Coronary artery (tissue), 2 donors: ENCODE data around the gene ANK3.
A peak's percentile ranks its signal among the peaks of the same experiment; 100 is the strongest.

Experiments used
- DNase-seq: peaks from one replicate; pipeline ENCODE4 v3.0.0-alpha.2; 2017; ENCODE audit warnings: low spot score
- H3K27ac ChIP-seq, 2 donors: fragments of 200-600 bp; sonication (generic); one replicate each; pipeline ENCODE4 v1.5.1; 2016 to 2019
- H3K4me3 ChIP-seq: fragments of 200-600 bp; sonication (generic); 2 replicates; pipeline ENCODE4 v1.5.1; 2016; ENCODE audit warnings: mild to moderate bottlenecking, moderate library complexity
- CTCF ChIP-seq: fragments of 200-600 bp; sonication (generic); IDR thresholded peaks from one replicate; pipeline ENCODE4 v1.5.1; 2019; ENCODE audit warnings: antibody characterized with exemption

Gene ANK3

GRCh38 chr10:60304829-60305379, 84.8 kb downstream of the ANK3 start:
- peak overlapping the region; percentile 5 to 73 for H3K27ac ChIP-seq
- DNase-seq: no peak
- peak overlapping the region; percentile 22 for H3K4me3 ChIP-seq
- TF ChIP-seq CTCF: no peak

GRCh38 chr10:60303778-60304177, 85.9 kb downstream of the ANK3 start:
- Histone ChIP-seq H3K27ac (no peak overlapping the region), H3K4me3 (no peak overlapping the region)
- no peak for TF ChIP-seq CTCF
- DNase-seq: no peak

- H3K4me3 ChIP-seq: peak overlapping the region; percentile 65
- DNase-seq: peak; percentile 76
- no peak for TF ChIP-seq CTCF
These were observed 89.5 kb downstream of the ANK3 start for GRCh38 chr10:60299961-60300883.

GRCh38 chr10:60299390-60299778, 90.3 kb downstream of the ANK3 start:
- Histone ChIP-seq H3K27ac (peak overlapping the region; percentile 60 to 86), H3K4me3 (peak overlapping the region; percentile 65)
- TF ChIP-seq CTCF: no peak
- no peak for DNase-seq

More at GRCh38 chr10:60299961-60300883, 89.5 kb downstream of the ANK3 start:
- peak overlapping the region; percentile 75 to 86 for H3K27ac ChIP-seq

- H3K27ac ChIP-seq: peak overlapping the region; percentile 60 to 86
- no peak for DNase-seq
- H3K4me3 ChIP-seq: peak overlapping the region; percentile 65
- no peak for TF ChIP-seq CTCF
These were observed 91.0 kb downstream of the ANK3 start for GRCh38 chr10:60298408-60299389.

GRCh38 chr10:60296073-60296472, 93.6 kb downstream of the ANK3 start:
- H3K4me3 ChIP-seq: peak overlapping the region; percentile 30
- DNase-seq: no peak
- no peak for TF ChIP-seq CTCF
- H3K27ac ChIP-seq: peak overlapping the region; percentile 59 to 76
